HepG2 (cell line): ENCODE data around the gene MAGI1. TPM values are rescaled to one million over a fixed set of nuclear protein-coding genes. Genes with fewer than 3 reads are reported as not detected.

Source experiments
- AFF4 ChIP-seq: sonication (generic); formaldehyde crosslinking; IDR thresholded peaks from 2 replicates; pipeline ENCODE4 v1.4.0; 2020; ENCODE audit warnings: missing genetic modification reagents
- ARNT2 ChIP-seq: sonication (generic); formaldehyde crosslinking; IDR thresholded peaks from 2 replicates; pipeline ENCODE4 v1.8.0; 2022; ENCODE audit warnings: mild to moderate bottlenecking, low read depth, missing genetic modification reagents, moderate library complexity
- CEBPZ ChIP-seq: IDR thresholded peaks from 2 replicates; pipeline ENCODE4 v1.6.1; 2012; ENCODE audit warnings: low read length, improper control_type of control experiment
- MLX ChIP-seq: IDR thresholded peaks from 2 replicates; pipeline ENCODE4 v1.6.1; 2016
- NR2F1 ChIP-seq, 2 experiments: fragments of 450-650 bp in 1 of 2; formaldehyde crosslinking in 1 of 2; IDR thresholded peaks; 2 replicates each; pipeline versions ENCODE4 v1.5.0 to v1.6.1; 2016 to 2020; ENCODE audit warnings: mild to moderate bottlenecking in 1 of 2, missing compliant biosample characterization in 1 of 2, missing genetic modification reagents in 1 of 2, moderate library complexity in 1 of 2
- POGK ChIP-seq: sonication (generic); formaldehyde crosslinking; conservative IDR thresholded peaks from 2 replicates; pipeline ENCODE4 v1.8.0; 2022; ENCODE audit warnings: mild to moderate bottlenecking, moderate library complexity, missing genetic modification reagents
- REPIN1 ChIP-seq: sonication (generic); formaldehyde crosslinking; IDR thresholded peaks from 2 replicates; pipeline ENCODE4 v1.8.0; 2022; ENCODE audit warnings: missing genetic modification reagents, low read depth, mild to moderate bottlenecking, borderline replicate concordance
- RFXANK ChIP-seq: IDR thresholded peaks from 2 replicates; pipeline ENCODE4 v1.6.1; 2016
- SKIL ChIP-seq: sonication (generic); formaldehyde crosslinking; IDR thresholded peaks from 2 replicates; pipeline ENCODE4 v1.8.0; 2022; ENCODE audit warnings: missing genetic modification reagents, mild to moderate bottlenecking, moderate library complexity, borderline replicate concordance
- SRSF1 ChIP-seq: fragments of 200-400 bp; formaldehyde crosslinking; optimal IDR thresholded peaks from 2 replicates; pipeline ENCODE3; 2017; ENCODE audit warnings: mild to moderate bottlenecking, low read depth, low read length, moderate library complexity
- TCF7 ChIP-seq: sonication (generic); IDR thresholded peaks from 2 replicates; pipeline ENCODE4 v1.6.1; 2016; ENCODE audit warnings: antibody characterized with exemption, low read depth
- TOE1 ChIP-seq: sonication (generic); formaldehyde crosslinking; IDR thresholded peaks from 2 replicates; pipeline ENCODE4 v1.4.0; 2020; ENCODE audit warnings: mild to moderate bottlenecking, missing genetic modification reagents
- ZFP1 ChIP-seq: IDR thresholded peaks from 2 replicates; pipeline ENCODE4 v1.6.1; 2016
- ZMYM3 ChIP-seq: sonication (generic); formaldehyde crosslinking; IDR thresholded peaks from 2 replicates; pipeline ENCODE4 v1.5.1; 2020; ENCODE audit warnings: mild to moderate bottlenecking, missing genetic modification reagents
- ZNF562 ChIP-seq: sonication (generic); formaldehyde crosslinking; IDR thresholded peaks from 2 replicates; pipeline ENCODE4 v1.8.0; 2022; ENCODE audit warnings: missing genetic modification reagents, borderline replicate concordance
- polyA plus RNA-seq, 8 experiments: library from polyadenylated mRNA; depleted of rRNA in 3 of 8; stranded (reverse) in 7 of 8; unstranded in 1 of 8; fragments of >200 nt; fragmentation: Illumina TruSeq in 4 of 8; extraction: Trizol in 4 of 8; gene quantifications; 2 replicates each; pipeline versions ENCODE4 v1.2.1 to v1.2.3, GENCODE V29; 2011 to 2016; ENCODE audit warnings: low read depth in 4 of 8, missing spikeins in 1 of 8, mixed read lengths in 1 of 8; ENCODE audit not compliant: insufficient read depth in 1 of 8
- total RNA-seq, 5 experiments: library from RNA; depleted of rRNA; stranded (reverse); fragments of >200 nt; fragmentation: Illumina TruSeq; extraction: Trizol; gene quantifications; 2 replicates each; pipeline ENCODE4 v1.2.3, GENCODE V29; 2016; ENCODE audit warnings: low read depth in 1 of 5

The MAGI1 gene
- total and polyA plus RNA-seq, 2 of the 13 experiments (the other 11 are each of a cell fraction or from before 2014, with no cell fraction given) = 22.2 to 26.0 TPM

- TF ChIP-seq AFF4 (CRISPR knock-in tag) (no peak), TCF7 (peak; percentile 32), SRSF1 (no peak), ARNT2 (CRISPR knock-in tag) (no peak), RFXANK (no peak), ZMYM3 (no peak), POGK (CRISPR knock-in tag) (no peak), ZFP1 (no peak), ZNF562 (no peak), REPIN1 (CRISPR knock-in tag) (no peak), NR2F1 (CRISPR knock-in tag; IDR thresholded peaks at IDR 0.05) (peak in 1 of 2 experiments; percentile 56; a peak in 1 of 4 replicates), CEBPZ (no peak), MLX (no peak), TOE1 (CRISPR knock-in tag) (no peak), SKIL (0 out of 2 replicates have a peak, but pooled peaks have one; percentile 22)
Measured at GRCh38 chr3:65660000-65660598, 378.6 kb downstream of the MAGI1 start (continued).
